NB4 (cell line): ENCODE data around the gene PRR33.

Experiments
- DNase-seq: peaks from one replicate; pipeline ENCODE4 v3.0.0; 2010; ENCODE audit warnings: low read depth
- H3K4me3 ChIP-seq: one replicate; pipeline ENCODE4 v1.5.1; 2011; ENCODE audit warnings: mild to moderate bottlenecking, low read depth, low read length, moderate library complexity
- MAX ChIP-seq: IDR thresholded peaks from 2 replicates; pipeline ENCODE4 v1.6.1; 2011; ENCODE audit warnings: low read depth, low read length
- MYC ChIP-seq: IDR thresholded peaks from 2 replicates; pipeline ENCODE4 v1.6.1; 2011; ENCODE audit warnings: low read depth, low read length
- POLR2A ChIP-seq: IDR thresholded peaks from 2 replicates; pipeline ENCODE4 v1.6.1; 2011; ENCODE audit warnings: mild to moderate bottlenecking; ENCODE audit not compliant: insufficient read length; ENCODE audit errors: extremely low read depth
- TF ChIP-seq, protein P1 (sequence below): IDR thresholded peaks from one replicate; pipeline ENCODE4 v1.5.1; 2012; ENCODE audit warnings: low read depth, low read length

The PRR33 gene

DNA sequence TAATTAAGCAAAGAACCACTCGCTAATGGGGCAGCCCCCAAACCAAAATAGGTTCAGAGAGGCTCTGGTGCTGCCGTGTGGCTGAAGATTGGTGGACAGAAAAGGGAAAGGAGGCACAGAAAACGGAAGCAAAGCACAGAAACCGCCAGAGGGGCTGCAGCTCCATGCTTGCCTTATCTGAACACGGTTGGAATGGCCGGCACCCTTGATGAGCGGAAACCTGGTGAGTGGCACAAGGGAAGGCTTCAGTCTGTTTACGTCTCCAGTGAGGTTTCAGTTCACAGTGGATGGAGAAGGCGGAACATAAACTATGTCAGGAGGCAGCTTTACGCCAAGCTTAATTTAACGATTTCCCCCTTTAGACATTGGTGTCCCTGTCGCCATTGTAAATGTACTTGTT lies 5.2 kb upstream of the PRR33 start:
- no peak for DNase-seq
- no peak overlapping the region for H3K4me3 ChIP-seq
- TF ChIP-seq POLR2A = no peak
- TF ChIP-seq MAX = no peak
- no peak for TF ChIP-seq MYC
- TF ChIP-seq, protein P1, sequence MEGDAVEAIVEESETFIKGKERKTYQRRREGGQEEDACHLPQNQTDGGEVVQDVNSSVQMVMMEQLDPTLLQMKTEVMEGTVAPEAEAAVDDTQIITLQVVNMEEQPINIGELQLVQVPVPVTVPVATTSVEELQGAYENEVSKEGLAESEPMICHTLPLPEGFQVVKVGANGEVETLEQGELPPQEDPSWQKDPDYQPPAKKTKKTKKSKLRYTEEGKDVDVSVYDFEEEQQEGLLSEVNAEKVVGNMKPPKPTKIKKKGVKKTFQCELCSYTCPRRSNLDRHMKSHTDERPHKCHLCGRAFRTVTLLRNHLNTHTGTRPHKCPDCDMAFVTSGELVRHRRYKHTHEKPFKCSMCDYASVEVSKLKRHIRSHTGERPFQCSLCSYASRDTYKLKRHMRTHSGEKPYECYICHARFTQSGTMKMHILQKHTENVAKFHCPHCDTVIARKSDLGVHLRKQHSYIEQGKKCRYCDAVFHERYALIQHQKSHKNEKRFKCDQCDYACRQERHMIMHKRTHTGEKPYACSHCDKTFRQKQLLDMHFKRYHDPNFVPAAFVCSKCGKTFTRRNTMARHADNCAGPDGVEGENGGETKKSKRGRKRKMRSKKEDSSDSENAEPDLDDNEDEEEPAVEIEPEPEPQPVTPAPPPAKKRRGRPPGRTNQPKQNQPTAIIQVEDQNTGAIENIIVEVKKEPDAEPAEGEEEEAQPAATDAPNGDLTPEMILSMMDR = no peak

DNA sequence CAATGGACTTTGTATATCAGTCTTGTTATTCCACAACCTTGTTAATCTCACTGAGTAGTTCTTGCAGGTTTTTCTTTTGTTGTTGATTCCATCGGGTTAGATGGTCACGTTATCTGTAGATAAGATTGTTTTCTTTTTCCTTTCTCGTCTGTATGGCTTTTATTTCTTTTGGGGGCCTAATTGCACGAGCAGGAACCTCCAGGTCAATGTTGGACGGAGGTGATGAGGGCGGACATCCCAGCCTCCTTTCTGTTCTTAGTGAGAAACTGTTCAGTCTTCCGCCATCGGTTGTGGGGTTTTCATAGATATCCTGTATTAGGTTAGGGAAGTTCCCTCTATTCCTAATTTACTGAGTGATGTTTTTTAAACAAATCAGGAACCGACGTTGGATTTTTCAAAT lies 4.8 kb upstream of the PRR33 start:
- no peak overlapping the region for H3K4me3 ChIP-seq
- DNase-seq = no peak
- TF ChIP-seq POLR2A (no peak), MYC (no peak)

DNA sequence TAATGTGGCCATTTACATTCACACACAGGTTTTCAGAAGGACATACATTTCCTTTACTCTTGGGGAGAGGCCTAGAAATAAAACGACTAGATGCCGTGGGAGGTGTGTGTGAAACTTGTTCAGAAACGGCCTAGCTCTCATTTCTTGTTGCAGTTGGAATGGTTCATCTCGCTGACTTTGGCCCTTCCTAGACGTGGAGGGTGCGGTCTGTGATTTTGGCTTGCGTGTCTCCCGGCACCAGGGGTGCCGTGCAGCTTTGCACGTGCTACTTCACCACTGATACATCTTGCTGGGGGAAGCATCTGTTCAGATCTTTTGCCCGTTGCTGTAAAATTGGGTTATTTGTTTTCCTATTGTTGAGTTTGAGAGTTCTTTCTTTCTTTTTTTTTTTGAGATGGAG lies 3.1 kb upstream of the PRR33 start:
- TF ChIP-seq, protein P1 = no peak
- TF ChIP-seq MAX = no peak
- no peak for TF ChIP-seq POLR2A
- no peak for TF ChIP-seq MYC
- no peak overlapping the region for H3K4me3 ChIP-seq
- DNase-seq = no peak

GRCh38 chr11:1893581-1894359 lies 2.1 kb upstream of the PRR33 start:
- H3K4me3 ChIP-seq = no peak overlapping the region
- TF ChIP-seq MYC = no peak
- TF ChIP-seq, protein P1 = no peak
- TF ChIP-seq MAX = no peak
- TF ChIP-seq POLR2A = no peak
- DNase-seq = no peak

DNA sequence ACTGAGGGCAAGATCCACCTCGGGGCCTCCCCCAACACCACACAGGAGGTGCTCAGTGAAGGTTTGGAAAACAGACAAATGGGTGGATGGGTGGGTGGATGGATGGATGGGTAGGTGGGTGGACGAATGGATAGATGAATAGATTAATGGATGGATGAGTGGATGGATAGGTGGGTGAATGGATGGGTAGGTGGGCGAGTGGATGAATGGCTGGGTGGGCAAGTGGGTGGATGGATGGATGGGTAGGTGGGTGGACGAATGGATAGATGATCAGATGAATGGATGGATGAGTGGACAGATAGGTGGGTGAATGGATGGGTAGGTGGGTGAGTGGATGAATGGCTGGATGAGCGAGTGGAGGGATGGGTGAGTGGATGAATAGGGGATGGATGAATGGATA lies 863 bp upstream of the PRR33 start:
- no peak overlapping the region for H3K4me3 ChIP-seq

GRCh38 chr11:1892116-1892515 lies 421 bp upstream of the PRR33 start:
- no peak for DNase-seq
- no peak overlapping the region for H3K4me3 ChIP-seq
- TF ChIP-seq MAX (no peak), MYC (no peak)
- TF ChIP-seq, protein P1 = no peak

More for the DNA sequence above, 863 bp upstream of the PRR33 start:
- TF ChIP-seq, protein P1 = no peak
- TF ChIP-seq POLR2A (no peak), MYC (no peak), MAX (no peak)
- DNase-seq = no peak
